Upper lobe of right lung (tissue), 1 donor: Measurements from ENCODE around the gene DLD. TPM values are rescaled to one million over a fixed set of nuclear protein-coding genes. Genes with fewer than 3 reads are reported as not detected.
"Not testable (repeated sequence)": the region's sequence is repeated elsewhere in the genome, so short reads cannot be mapped to it uniquely, and the experiment has no call there.

Source experiments
- ATAC-seq: fragments of 200-7000 bp; cut with Tn5 transposase; one replicate; pipeline ENCODE4 v1.9.1; 2020; ENCODE audit warnings: mild to moderate bottlenecking, moderate library complexity
- DNase-seq: peaks from one replicate; pipeline ENCODE4 v3.0.0-alpha.2; 2020
- H3K27ac ChIP-seq: fragments of 200-600 bp; one replicate; pipeline ENCODE4 v1.8.0; 2022
- H3K27me3 ChIP-seq: fragments of 200-600 bp; one replicate; pipeline ENCODE4 v1.8.0; 2022; ENCODE audit warnings: mild to moderate bottlenecking
- H3K36me3 ChIP-seq: fragments of 200-600 bp; one replicate; pipeline ENCODE4 v1.8.0; 2022
- H3K4me1 ChIP-seq: fragments of 200-600 bp; one replicate; pipeline ENCODE4 v1.8.0; 2022
- H3K4me3 ChIP-seq: fragments of 200-600 bp; one replicate; pipeline ENCODE4 v1.8.0; 2022; ENCODE audit warnings: mild to moderate bottlenecking
- H3K9me3 ChIP-seq: fragments of 200-600 bp; one replicate; pipeline ENCODE4 v1.8.0; 2022
- intact Hi-C: fragments of 100-400 bp; cut with DNase I; formaldehyde crosslinking; loops from one replicate; pipeline ENCODE4 v1.11.0; 2022
- total RNA-seq: library from RNA; stranded (reverse); fragmentation: NEBNext Ultra II Directional; extraction: Animal tissue kit (Norgen Biotek cat#: 25700); gene quantifications from one replicate; pipeline ENCODE4 v1.2.1, GENCODE V29; 2021
- TF ChIP-seq, protein P1 (sequence below): fragments of 200-600 bp; IDR thresholded peaks from one replicate; pipeline ENCODE4 v1.8.0; 2022; ENCODE audit warnings: antibody characterized with exemption
- donor health status: DM: no; HTN: yes; CAD: no; lungs with severe emphysema.

DLD gene
- total RNA-seq, 1 donor from 2014 or later: 65.6 TPM

GRCh38 chr7:107953265-107953923 lies 62.4 kb downstream of the DLD start:
- Histone ChIP-seq H3K4me3 (no peak overlapping the region), H3K4me1 (peaks cover 31% of the 10 kb centered on the region), H3K27ac (no peak overlapping the region), H3K9me3 (no peaks in the 10 kb centered on the region), H3K27me3 (no peaks in the 10 kb centered on the region), H3K36me3 (peaks cover 17% of the 10 kb centered on the region)
- ATAC-seq (no peak), DNase-seq (no peak)
- intact Hi-C loops: no loop called here
- TF ChIP-seq, protein P1, sequence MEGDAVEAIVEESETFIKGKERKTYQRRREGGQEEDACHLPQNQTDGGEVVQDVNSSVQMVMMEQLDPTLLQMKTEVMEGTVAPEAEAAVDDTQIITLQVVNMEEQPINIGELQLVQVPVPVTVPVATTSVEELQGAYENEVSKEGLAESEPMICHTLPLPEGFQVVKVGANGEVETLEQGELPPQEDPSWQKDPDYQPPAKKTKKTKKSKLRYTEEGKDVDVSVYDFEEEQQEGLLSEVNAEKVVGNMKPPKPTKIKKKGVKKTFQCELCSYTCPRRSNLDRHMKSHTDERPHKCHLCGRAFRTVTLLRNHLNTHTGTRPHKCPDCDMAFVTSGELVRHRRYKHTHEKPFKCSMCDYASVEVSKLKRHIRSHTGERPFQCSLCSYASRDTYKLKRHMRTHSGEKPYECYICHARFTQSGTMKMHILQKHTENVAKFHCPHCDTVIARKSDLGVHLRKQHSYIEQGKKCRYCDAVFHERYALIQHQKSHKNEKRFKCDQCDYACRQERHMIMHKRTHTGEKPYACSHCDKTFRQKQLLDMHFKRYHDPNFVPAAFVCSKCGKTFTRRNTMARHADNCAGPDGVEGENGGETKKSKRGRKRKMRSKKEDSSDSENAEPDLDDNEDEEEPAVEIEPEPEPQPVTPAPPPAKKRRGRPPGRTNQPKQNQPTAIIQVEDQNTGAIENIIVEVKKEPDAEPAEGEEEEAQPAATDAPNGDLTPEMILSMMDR: no peak

- no peak overlapping the region for H3K4me3 ChIP-seq
- H3K4me1 ChIP-seq: peaks cover 34% of the 10 kb centered on the region
- intact Hi-C loops: no loop called here
- peaks cover 17% of the 10 kb centered on the region for H3K36me3 ChIP-seq
- DNase-seq (no peak), ATAC-seq (peak; percentile 14)
- no peak overlapping the region for H3K27ac ChIP-seq
- no peaks in the 10 kb centered on the region for H3K9me3 ChIP-seq
- H3K27me3 ChIP-seq: no peaks in the 10 kb centered on the region
- TF ChIP-seq, protein P1: no peak
Observed at GRCh38 chr7:107953924-107954303, 62.9 kb downstream of the DLD start.

DNA sequence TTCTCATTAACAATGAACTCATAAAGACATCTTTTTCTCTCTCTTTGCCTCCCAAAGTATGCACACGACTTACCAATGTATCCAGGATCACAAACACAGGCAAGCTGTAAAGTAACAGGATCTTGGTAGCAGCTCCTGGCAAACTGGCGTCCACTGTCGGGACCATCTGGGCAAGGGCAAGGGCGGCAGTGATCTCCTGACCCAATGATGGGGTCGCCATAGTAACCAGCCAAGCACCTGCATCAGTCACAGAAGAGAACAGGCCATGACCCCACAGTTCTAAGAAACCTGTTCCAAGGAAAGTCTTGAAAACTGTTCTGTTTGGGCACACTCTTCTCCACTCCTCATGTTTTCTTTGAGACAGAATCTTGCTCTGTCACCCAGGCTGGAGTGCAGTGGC lies 64.4 kb downstream of the DLD start:
- ATAC-seq (no peak), DNase-seq (no peak)
- Histone ChIP-seq H3K27me3 (no peaks in the 10 kb centered on the region), H3K4me3 (no peak overlapping the region), H3K4me1 (peaks cover 28% of the 10 kb centered on the region), H3K36me3 (peaks cover 29% of the 10 kb centered on the region), H3K27ac (no peak overlapping the region), H3K9me3 (no peaks in the 10 kb centered on the region)
- intact Hi-C loops: no loop called here
- TF ChIP-seq, protein P1: no peak

DNA sequence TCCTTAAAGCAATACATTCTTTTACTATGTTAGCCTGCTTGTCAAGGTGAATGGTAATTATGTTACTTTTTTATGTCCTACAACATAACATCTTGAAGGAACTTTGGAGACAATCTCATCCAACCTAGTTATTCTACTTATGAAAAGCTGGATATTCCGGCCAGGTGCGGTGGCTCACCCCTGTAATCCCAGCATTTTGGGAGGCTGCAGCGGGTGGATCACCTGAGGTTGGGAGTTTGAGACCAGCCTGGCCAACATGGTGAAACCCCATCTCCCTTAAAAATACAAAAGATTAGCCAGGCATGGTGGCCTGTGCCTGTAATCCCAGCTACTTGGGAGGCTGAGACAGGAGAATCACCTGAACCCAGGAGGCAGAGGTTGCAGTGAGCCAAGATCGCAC lies 66.0 kb downstream of the DLD start:
- Histone ChIP-seq H3K36me3 (peaks cover 29% of the 10 kb centered on the region), H3K27ac (peak overlapping the region; percentile 17), H3K4me1 (peaks cover 22% of the 10 kb centered on the region)
- H3K27me3 ChIP-seq, DNase-seq, intact Hi-C loops, H3K4me3 ChIP-seq, H3K9me3 ChIP-seq, ATAC-seq: not testable (repeated sequence)

- no peaks in the 10 kb centered on the region for H3K27me3 ChIP-seq
- TF ChIP-seq, protein P1: no peak
- no peaks in the 10 kb centered on the region for H3K9me3 ChIP-seq
- no peak for DNase-seq
- H3K4me1 ChIP-seq: peaks cover 17% of the 10 kb centered on the region
- peaks cover 28% of the 10 kb centered on the region for H3K36me3 ChIP-seq
- H3K27ac ChIP-seq: peak overlapping the region; percentile 33
- intact Hi-C loops: no loop called here
- no peak overlapping the region for H3K4me3 ChIP-seq
- no peak for ATAC-seq
Observed at GRCh38 chr7:107957436-107957835, 66.5 kb downstream of the DLD start.

DNA sequence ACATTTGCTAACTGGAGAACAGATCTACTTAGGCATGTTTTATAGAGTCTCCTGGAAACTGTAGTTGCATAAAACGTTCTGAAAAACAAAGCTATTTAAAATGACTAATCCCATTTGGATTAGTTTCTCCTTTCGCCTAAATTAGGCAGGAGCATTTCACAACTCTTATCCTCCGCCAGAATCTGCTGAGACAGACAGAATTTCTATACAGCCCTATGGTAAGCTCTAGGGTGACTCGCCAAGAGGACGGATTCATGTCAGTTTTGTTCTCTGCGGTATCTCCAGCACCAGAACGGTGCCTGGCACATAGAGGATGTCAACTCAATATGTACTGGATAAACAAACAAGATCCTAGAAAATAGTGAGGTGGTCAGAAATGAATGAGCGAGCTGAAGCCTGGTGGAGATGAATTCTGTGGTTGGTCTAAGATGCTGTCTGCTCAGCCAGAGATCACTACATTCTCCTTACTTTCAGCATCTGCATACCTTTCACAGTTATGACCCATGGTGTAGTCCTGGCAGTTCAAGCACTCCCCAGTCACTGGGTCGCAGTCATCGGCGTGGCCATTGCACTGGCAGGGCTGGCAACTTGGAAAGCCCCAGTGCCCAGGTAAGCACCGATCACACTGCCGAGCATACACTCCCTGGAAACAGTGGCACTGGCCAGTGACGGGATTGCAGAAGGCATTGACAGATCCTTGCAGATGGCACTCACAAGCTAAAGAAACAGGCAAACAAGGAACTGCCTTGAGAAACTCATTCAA lies 68.0 kb downstream of the DLD start:
- Histone ChIP-seq H3K9me3 (no peaks in the 10 kb centered on the region), H3K4me1 (peaks cover 12% of the 10 kb centered on the region), H3K27me3 (no peaks in the 10 kb centered on the region), H3K27ac (peak overlapping the region; percentile 33), H3K4me3 (no peak overlapping the region), H3K36me3 (peaks cover 27% of the 10 kb centered on the region)
- ATAC-seq (peak; percentile 67), DNase-seq (no peak)
- TF ChIP-seq, protein P1: no peak
- intact Hi-C loops: no loop called here
